Hindlimb muscle (tissue), 1 donor: ENCODE results near the gene PRPF19. TPM values are rescaled to one million over a fixed set of nuclear protein-coding genes. Genes with fewer than 3 reads are reported as not detected.
"Not testable (repeated sequence)": the region's sequence is repeated elsewhere in the genome, so short reads cannot be mapped to it uniquely, and the experiment has no call there.

Source experiments
- DNase-seq: peaks from one replicate; pipeline ENCODE4 v3.0.0-alpha.2; 2013
- polyA plus RNA-seq: library from polyadenylated mRNA; unstranded; fragments of 120-200 nt; gene quantifications from one replicate; pipeline ENCODE4 v1.2.1, GENCODE V29; 2013; ENCODE audit not compliant: insufficient read length

PRPF19 gene
- polyA plus RNA-seq, 1 donor: 64.2 TPM

GRCh38 chr11:60922906-60923305, 16.5 kb upstream of the PRPF19 start:
- DNase-seq: no peak

- no peak for DNase-seq
Measured at GRCh38 chr11:60921777-60922335, 15.5 kb upstream of the PRPF19 start.

GRCh38 chr11:60921259-60921658, 14.9 kb upstream of the PRPF19 start:
- DNase-seq: no peak

- no peak for DNase-seq
Measured at GRCh38 chr11:60919956-60920355, 13.6 kb upstream of the PRPF19 start.

GRCh38 chr11:60919320-60919719, 12.9 kb upstream of the PRPF19 start:
- no peak for DNase-seq

GRCh38 chr11:60918939-60919265, 12.5 kb upstream of the PRPF19 start:
- no peak for DNase-seq

- DNase-seq: no peak
Measured at GRCh38 chr11:60918251-60918938, 12.0 kb upstream of the PRPF19 start.

GRCh38 chr11:60917267-60917666, 10.9 kb upstream of the PRPF19 start:
- no peak for DNase-seq

GRCh38 chr11:60916669-60917206, 10.4 kb upstream of the PRPF19 start:
- no peak for DNase-seq

- DNase-seq: no peak
Measured at GRCh38 chr11:60915248-60915914, 9.0 kb upstream of the PRPF19 start.

- DNase-seq: no peak
Measured at GRCh38 chr11:60914633-60915247, 8.4 kb upstream of the PRPF19 start.

GRCh38 chr11:60913793-60914632, 7.6 kb upstream of the PRPF19 start, which contains the start of gene TMEM109:
TMEM109 (plus strand) TSS chr11:60914158; CDS start chr11:60919694, 5,536 bp downstream.
- peak; percentile 92 for DNase-seq

- DNase-seq: no peak
Measured at GRCh38 chr11:60912851-60913528, 6.6 kb upstream of the PRPF19 start.

GRCh38 chr11:60912223-60912850, 6.0 kb upstream of the PRPF19 start:
- no peak for DNase-seq

- no peak for DNase-seq
Measured at GRCh38 chr11:60910711-60911380, 4.5 kb upstream of the PRPF19 start.

GRCh38 chr11:60910281-60910687, 3.9 kb upstream of the PRPF19 start:
- DNase-seq: no peak

- DNase-seq: not testable (repeated sequence)
Measured at GRCh38 chr11:60909680-60910280, 3.4 kb upstream of the PRPF19 start.

- DNase-seq: no peak
Measured at GRCh38 chr11:60908803-60909202, 2.4 kb upstream of the PRPF19 start.

- no peak for DNase-seq
Measured at GRCh38 chr11:60905551-60906113, 753 bp downstream of the PRPF19 start.

- no peak for DNase-seq
Measured at GRCh38 chr11:60905047-60905446, 1.3 kb downstream of the PRPF19 start.
